Fibroblast of pulmonary artery (primary cell): ENCODE data around the gene ITPR2.

ENCODE experiments used
- DNase-seq: peaks from one replicate; pipeline ENCODE4 v3.0.0-alpha.2; 2010; ENCODE audit warnings: low read depth
- H3K4me3 ChIP-seq: replicated peaks from 2 replicates; pipeline ENCODE4 v1.5.1; 2011; ENCODE audit warnings: low read depth, mild to moderate bottlenecking, control low read depth, low read length, moderate library complexity
- TF ChIP-seq, protein P1 (sequence below): IDR thresholded peaks from 2 replicates; pipeline ENCODE4 v1.5.1; 2011; ENCODE audit warnings: mild to moderate bottlenecking, control low read depth, low read length, inconsistent platforms; ENCODE audit errors: missing control alignments

ITPR2 gene

DNA sequence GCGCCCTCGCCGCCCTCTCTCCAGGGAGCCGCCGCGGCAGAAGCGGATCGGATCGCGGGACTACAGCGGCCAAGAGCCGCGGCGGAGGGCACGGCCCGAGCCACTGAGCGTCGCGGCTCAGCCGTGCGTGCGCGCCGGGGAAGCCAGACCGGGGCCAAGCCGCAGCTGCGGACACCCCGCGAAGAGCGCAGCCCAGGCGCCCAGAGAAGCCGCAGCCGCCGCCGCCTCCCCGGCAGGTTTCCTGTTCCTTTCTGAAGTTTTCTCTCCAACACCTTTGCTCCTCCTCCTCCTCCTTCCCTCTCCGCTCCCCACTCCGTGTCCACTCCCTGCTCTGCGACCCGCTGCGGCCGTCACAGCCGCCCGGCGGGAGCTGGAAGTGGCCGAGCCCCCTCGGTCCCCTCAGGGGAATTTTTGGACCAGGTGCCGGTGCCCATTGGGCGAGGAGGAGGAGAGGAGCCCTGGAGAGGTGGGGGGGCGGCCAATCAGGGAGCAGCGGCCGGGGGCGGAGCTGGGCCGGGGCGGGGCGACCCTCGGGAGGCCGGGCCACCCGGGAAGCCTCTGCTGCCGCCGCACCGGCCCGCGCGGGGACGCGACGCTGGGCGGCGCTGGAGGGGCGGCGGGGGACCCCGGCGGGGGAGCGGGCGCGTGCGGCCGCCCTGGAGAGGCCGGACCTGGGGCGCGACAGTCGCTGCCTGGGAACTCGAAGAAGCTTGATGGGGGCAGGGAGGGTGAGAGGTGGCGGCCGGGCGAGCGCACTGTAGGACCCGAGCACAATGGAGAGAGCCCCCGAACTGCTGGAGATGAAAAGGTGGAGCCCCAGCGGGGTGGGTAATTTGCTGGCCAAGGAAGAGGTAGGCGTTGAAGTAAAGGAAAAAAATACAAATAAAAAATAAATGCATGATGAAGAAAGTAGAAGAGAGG lies at the start of gene ITPR2:
ITPR2 (minus strand) TSS at position 373 of the 921 bp plus-strand sequence. CDS start 413 bp downstream, outside the sequence.
- TF ChIP-seq, protein P1, sequence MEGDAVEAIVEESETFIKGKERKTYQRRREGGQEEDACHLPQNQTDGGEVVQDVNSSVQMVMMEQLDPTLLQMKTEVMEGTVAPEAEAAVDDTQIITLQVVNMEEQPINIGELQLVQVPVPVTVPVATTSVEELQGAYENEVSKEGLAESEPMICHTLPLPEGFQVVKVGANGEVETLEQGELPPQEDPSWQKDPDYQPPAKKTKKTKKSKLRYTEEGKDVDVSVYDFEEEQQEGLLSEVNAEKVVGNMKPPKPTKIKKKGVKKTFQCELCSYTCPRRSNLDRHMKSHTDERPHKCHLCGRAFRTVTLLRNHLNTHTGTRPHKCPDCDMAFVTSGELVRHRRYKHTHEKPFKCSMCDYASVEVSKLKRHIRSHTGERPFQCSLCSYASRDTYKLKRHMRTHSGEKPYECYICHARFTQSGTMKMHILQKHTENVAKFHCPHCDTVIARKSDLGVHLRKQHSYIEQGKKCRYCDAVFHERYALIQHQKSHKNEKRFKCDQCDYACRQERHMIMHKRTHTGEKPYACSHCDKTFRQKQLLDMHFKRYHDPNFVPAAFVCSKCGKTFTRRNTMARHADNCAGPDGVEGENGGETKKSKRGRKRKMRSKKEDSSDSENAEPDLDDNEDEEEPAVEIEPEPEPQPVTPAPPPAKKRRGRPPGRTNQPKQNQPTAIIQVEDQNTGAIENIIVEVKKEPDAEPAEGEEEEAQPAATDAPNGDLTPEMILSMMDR: no peak

GRCh38 chr12:26880625-26881024 lies 47.6 kb upstream of the ITPR2 start:
- H3K4me3 ChIP-seq: no peak overlapping the region
- DNase-seq: no peak
- TF ChIP-seq, protein P1: no peak

More for the DNA sequence above, at the start of gene ITPR2:
- DNase-seq: peak; percentile 88
- H3K4me3 ChIP-seq: peak within 1 kb of the TSS; percentile 88

DNA sequence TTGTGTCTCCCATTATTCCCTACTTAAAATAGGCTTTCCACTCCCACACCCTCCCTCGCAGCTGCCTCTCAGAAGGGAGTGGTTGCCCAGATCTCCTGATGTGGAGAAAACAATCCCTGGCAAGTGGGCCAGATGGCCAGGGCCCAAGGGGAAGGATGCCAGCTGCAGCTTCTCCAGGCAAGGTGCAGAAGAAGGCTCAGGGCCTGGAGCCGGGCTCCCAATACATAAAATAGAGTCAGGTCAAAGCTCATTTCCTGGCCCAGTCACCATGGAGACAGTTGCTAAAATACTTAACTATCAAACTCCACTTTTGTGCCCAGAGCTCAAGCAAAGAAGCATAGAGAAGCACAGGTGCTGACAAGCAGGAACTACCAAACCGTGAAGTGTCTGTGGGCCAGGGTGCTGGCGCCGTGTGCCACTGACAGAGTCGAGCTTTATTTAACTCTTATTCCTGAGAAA lies 45.7 kb upstream of the ITPR2 start:
- no peak overlapping the region for H3K4me3 ChIP-seq
- DNase-seq: peak; percentile 84
- TF ChIP-seq, protein P1: no peak

- TF ChIP-seq, protein P1: no peak
- no peak for DNase-seq
- H3K4me3 ChIP-seq: no peak overlapping the region
Observed at GRCh38 chr12:26874501-26875296, 41.7 kb upstream of the ITPR2 start.

DNA sequence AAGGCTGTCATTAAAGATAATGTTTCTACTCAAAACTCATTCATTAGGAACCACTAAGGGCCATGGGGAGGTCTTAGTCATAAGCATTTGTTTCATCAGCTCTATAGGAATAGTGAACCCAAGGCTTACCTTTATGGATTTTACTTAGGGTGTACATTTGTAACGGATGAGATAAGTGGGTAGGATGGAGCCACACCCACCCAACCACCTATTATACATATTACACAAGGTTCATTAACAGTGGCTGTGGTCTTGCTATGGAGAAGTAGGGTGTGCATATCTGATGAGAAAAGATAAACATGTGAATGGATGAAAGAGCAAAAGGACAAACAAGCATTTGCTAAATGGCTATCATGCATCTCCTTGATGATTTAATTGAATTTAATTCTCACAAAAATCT lies 39.6 kb upstream of the ITPR2 start:
- no peak overlapping the region for H3K4me3 ChIP-seq
- no peak for DNase-seq
- TF ChIP-seq, protein P1: no peak

DNA sequence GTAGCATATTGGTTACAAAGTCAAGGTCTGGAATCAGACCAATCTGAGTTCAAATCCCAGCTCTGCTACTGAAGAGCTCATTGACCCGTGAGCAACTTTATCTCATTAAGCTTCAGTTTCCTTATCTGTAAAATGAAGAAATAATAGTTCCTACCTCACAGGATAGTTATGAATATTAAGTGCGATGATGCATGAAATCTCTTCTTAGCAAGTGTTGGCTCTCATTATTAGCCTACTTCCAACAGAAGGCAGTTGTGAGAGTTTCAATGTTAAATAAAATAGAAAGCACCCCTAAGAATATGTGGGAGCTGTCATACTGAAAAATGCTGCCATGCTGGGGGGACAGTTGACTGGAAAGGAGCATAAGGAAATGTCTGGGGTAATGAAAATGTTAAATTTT lies 39.0 kb upstream of the ITPR2 start:
- no peak for DNase-seq
- no peak overlapping the region for H3K4me3 ChIP-seq
- TF ChIP-seq, protein P1: no peak
